HG02571 (cell line): ENCODE results near the gene PRR5.

ENCODE experiments used
- ATAC-seq: cut with Tn5 transposase; IDR thresholded peaks from one replicate; pipeline ENCODE4 v1.9.1; 2021; ENCODE audit warnings: mild to moderate bottlenecking, moderate library complexity; ENCODE audit not compliant: unreplicated experiment

PRR5 gene

GRCh38 chr22:44711690-44712555 is 9.9 kb downstream of the PRR5 start:
- ATAC-seq: no peak

GRCh38 chr22:44712962-44713361 is 11.0 kb downstream of the PRR5 start:
- no peak for ATAC-seq

DNA sequence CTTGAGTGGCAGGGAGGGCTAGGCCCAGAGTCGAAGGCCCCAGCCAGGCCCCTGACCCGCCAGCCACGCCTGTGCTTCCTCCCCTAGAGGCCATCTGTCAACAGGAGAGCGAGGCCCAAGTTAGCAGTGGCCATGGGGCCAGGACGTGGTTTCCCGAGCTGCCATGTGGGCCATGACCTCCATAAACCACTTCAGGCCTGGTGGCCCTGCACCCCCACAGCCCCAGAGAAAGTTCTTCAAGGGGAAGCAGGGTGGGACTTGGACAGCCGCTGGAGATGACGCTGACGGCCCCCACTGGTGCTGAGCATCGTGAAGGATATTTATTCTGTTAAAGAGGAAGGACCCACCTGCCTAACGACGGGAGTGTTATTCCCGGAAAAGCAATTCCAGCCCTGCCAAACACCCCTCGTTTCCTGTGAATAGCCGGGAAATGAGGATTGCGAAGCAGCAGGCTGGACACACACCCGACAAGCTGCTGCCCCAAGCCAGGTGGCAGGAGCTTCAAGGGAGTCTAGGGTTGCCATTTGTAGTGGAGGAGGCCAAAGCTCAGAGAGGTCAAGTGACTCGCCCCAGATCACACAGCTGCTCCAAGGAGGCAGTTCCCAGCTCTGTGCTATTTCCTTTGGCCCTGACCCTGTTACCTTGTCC is 12.8 kb downstream of the PRR5 start:
- ATAC-seq: no peak

- ATAC-seq: peak; percentile 45
These were observed 16.4 kb downstream of the PRR5 start for GRCh38 chr22:44718418-44718817.

DNA sequence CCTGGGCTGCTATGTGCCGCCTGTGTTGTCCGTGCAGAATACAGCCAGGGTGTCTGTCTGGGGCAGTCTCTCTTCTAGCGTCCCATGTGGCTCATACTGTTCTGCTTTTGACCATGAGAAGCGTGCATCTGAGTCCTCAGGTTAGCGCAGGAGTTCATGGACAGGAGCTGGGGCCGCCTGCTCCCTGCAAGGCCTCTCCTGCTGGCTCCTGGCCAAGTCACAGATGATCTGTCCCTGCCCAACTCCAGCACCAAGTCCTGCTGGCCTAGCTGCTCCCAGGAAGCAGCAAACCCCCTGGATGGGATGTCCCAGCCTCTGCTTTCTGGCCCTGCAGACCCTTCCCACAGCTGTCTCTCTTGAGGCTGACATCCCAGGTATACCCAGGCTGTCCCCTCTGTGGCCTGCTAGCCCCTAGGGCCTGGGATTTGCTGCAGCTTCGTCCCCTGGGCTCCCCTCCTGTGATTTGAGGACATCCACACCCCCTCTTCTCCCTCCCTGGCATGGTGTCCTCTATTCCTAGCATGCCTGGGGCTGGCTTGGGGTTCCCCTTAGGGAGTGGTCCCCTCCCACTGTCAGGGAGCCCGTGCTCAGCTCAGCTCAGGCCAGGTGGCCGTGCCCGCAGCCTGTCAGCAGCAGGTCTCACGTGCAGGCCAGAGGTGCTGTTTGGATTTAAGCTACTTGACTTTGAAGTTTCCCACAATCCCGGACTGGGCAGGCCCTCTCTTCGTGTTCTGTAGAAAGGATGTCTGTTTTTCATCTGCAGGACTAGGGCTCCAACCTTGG is 17.8 kb downstream of the PRR5 start:
- ATAC-seq: no peak

DNA sequence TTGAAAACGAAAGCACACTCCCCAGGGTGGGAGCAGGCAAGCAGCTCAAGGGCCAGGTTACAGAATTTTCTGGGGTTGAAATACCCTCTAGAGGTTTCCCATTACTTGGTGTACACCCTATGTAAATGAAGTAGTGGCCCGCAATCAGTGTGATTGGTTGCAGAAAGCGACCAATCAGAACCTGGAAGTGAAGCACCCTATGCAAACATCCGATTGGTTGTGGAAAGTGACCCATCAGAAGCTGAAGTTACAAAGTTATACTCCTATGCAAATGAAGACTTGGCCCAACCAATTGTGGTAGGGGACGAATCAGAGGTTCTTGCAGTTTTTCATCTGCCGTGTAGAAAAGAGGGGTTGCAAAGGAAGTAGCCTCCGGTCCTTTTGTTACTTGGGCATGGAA is 19.2 kb downstream of the PRR5 start:
- no peak for ATAC-seq

DNA sequence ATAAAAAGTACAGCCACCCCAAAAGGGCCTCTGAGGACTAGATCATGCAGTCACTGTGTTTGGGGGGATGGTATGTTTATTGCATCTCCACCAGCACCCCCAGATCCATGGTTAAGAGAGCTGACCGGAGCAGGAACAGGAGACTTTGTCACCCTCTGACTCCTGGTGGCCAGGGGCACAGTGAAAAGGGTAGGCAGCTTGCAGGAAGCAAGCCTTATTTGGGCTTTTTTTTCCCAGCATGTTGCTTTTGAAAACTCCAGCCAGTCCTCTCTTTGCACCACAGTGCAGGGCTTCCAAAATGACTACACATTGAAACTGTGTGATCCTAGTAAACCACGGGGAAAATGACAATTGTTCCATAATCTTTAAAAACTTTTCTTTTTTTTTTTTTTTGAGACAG is 20.6 kb downstream of the PRR5 start:
- no peak for ATAC-seq

GRCh38 chr22:44723801-44724200 is 21.8 kb downstream of the PRR5 start:
- ATAC-seq: no peak

GRCh38 chr22:44724416-44724815 is 22.4 kb downstream of the PRR5 start:
- no peak for ATAC-seq

DNA sequence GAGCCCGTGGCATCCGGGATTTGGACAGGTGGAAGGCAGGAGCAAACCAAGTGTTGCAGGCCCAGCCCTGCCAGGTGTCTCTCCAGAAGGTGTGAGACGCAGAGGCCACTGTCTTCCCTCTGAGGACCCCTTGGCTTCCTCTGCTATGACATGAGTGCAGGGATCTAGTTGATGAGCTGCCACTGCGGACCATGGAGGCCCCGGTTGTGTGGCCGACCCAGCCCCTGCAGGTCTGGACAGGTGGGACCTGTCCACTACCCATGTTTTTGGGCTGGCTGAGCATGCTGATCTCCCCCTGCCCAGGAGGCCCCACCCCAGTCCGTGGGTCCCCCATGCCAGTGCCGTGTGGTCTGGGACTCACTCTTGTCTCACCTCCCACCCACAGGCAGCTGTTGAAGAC is 22.9 kb downstream of the PRR5 start:
- ATAC-seq: no peak

- no peak for ATAC-seq
These were observed 24.4 kb downstream of the PRR5 start for GRCh38 chr22:44726439-44726838.

- no peak for ATAC-seq
These were observed 25.1 kb downstream of the PRR5 start for GRCh38 chr22:44727148-44727547.

GRCh38 chr22:44727709-44728108 is 25.7 kb downstream of the PRR5 start:
- ATAC-seq: no peak

DNA sequence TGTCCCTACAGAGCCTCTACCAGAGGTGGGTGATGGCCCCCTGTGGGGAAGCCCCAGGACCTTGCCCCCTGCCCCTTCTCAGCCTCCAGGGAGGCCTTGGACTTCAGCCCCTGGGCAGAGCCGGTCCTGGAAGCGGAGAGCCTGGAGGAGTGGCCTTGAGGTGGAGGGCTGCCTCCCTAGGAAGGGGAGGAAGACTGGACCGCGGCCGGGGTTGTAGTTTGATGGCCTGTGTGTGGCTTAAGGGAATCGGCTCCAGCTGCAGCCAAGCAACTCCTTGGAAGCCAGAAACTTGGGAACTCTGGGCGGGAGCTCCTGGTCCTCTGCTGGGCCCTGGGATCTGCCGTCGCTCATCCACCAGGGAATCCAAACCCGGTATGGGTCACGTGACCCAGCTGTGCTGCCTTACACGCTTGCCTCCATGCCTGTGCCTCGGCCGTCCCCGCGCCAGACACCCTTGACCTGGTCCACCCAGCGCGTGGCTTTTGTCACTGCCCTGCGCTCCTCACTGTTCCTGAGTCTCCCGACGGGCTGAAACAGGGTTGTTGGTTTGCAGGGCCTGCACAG is 26.8 kb downstream of the PRR5 start:
- ATAC-seq: no peak

DNA sequence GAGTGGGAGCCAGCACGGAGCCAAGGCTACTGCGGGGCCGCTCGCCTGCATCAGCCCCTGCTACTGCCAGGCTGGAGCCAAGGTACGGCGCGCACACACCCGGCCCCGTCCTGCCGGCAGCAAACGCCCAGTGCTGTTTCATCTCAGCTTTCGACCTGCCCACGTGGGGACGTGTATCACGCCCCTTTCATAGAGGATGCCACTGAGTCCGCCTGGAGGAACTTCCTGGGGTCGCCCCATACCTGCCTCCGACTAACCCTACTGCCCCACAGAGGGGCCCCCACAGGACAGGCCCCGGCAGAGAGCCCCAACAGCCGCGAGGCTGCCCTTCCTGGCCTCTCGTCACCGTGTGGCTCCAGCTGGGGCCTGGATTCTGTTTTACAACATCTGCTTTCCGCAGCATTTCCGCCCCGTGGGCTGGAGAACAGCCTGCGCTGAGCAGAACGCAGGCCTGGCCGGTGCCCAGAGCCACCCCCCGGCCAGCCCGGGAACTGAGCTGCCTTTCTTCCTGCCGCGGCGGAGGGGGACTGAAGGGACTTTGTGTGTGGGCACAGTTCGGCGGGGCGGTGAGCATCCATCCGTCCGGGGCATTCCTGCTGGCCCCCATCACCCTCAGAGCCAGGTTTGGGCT is 27.5 kb downstream of the PRR5 start:
- no peak for ATAC-seq

DNA sequence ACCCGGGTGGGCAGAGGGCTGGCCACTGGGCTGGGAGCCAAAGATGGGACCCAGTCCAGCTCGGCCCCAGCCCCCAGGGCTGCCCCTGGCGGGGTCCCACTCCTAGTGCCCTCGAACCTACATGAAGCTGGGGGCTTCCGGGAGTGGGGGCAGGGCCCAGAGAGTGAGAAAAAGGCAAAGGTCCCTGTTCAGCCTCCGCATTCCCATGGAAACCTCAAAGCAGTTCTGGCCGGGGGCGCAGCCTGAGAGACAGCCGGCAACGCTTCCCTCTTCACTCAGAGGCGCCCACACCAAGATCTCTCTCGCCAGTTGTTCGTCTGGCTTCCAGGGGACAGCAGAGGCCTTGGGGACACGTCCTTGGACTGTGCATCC is 28.0 kb downstream of the PRR5 start:
- ATAC-seq: no peak

- ATAC-seq: no peak
These were observed 28.7 kb downstream of the PRR5 start for GRCh38 chr22:44730490-44731356.

- ATAC-seq: no peak
These were observed 29.5 kb downstream of the PRR5 start for GRCh38 chr22:44731357-44731970.

DNA sequence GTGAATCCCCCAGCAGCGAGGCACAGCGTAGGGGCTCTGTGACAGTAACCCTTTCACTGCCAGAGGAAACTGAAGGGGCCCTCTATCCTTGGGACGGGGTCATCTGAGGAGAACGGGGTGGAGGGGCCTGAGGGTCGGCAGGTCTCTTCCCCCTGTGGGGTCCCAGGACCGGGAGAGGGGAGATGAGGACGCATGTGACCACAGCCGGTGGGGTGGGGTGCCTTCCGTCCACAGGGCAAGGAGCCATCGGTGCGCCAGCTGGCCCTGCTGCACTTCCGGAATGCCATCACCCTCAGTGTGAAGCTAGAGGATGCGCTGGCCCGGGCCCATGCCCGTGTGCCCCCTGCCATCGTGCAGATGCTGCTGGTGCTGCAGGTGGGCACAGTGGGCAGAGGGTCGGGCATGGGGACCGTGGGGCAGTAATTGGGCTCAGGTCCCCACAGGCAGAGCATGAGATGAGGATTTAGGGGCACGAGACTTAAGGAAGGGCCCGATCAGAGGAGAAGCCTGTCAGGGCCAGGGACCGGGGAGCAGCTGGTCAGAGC is 30.1 kb downstream of the PRR5 start:
- no peak for ATAC-seq
